ENCODE data around the gene ENTR1. TPM values are rescaled to one million over a fixed set of nuclear protein-coding genes. Genes with fewer than 3 reads are reported as not detected.
A peak's percentile ranks its signal among the peaks of the same experiment; 100 is the strongest.

Gene ENTR1
- total and polyA plus RNA-seq, 2 of the 13 experiments (the other 11 are each of a cell fraction or from before 2014, with no cell fraction given): 70.1 to 76.4 TPM

GRCh38 chr9:136439481-136440408 lies 29.3 kb upstream of the ENTR1 start, which contains the start of gene INPP5E (continued):
- TF ChIP-seq ZFP91 (CRISPR knock-in tag; IDR thresholded peaks at IDR 0.05; ENCODE audit: borderline replicate concordance) (no peak), RBFOX2 (IDR thresholded peaks at IDR 0.05; ENCODE audit: low read depth, low read length) (peak; percentile 20; the same call in 1 of the 2 replicates), IRX3 (CRISPR knock-in tag; IDR thresholded peaks at IDR 0.05; ENCODE audit: borderline replicate concordance, low read depth) (no peak), PHF8 (CRISPR knock-in tag; IDR thresholded peaks at IDR 0.05) (peak; percentile 84), ZNF687 (CRISPR knock-in tag; IDR thresholded peaks at IDR 0.05) (peak; percentile 5; the same call in 1 of the 2 replicates), ZBTB37 (CRISPR knock-in tag; IDR thresholded peaks at IDR 0.05) (no peak), HOXA9 (CRISPR knock-in tag; IDR thresholded peaks at IDR 0.05; ENCODE audit: borderline replicate concordance) (no peak), THAP11 (CRISPR knock-in tag; IDR thresholded peaks at IDR 0.05) (no peak; the same call in 1 of the 2 replicates), ZNF747 (CRISPR knock-in tag; IDR thresholded peaks at IDR 0.05; ENCODE audit: borderline replicate concordance) (no peak), ZNF724P (CRISPR knock-in tag; IDR thresholded peaks at IDR 0.05; ENCODE audit: borderline replicate concordance) (no peak), THAP9 (CRISPR knock-in tag; IDR thresholded peaks at IDR 0.05; ENCODE audit: borderline replicate concordance) (no peak), ZNF343 (CRISPR knock-in tag; IDR thresholded peaks at IDR 0.05) (no peak), KDM5B (CRISPR knock-in tag; IDR thresholded peaks at IDR 0.05; ENCODE audit: borderline replicate concordance) (no peak), POLR2AphosphoS2 (IDR thresholded peaks at IDR 0.05; ENCODE audit: low read depth, low read length) (no peak), ZNF382 (CRISPR knock-in tag; IDR thresholded peaks at IDR 0.05; ENCODE audit: borderline replicate concordance) (no peak), ZNF121 (CRISPR knock-in tag; IDR thresholded peaks at IDR 0.05) (no peak), SMARCE1 (IDR thresholded peaks at IDR 0.05; ENCODE audit: borderline replicate concordance) (no peak), SMC3 (IDR thresholded peaks at IDR 0.05; ENCODE audit: low read length) (no peak), ZNF224 (CRISPR knock-in tag; IDR thresholded peaks at IDR 0.05) (no peak)

Data from HepG2 (cell line).